ENCODE data around the gene CDH23. TPM values are rescaled to one million over a fixed set of nuclear protein-coding genes. Genes with fewer than 3 reads are reported as not detected.

The CDH23 gene
- total RNA-seq, 1 experiment from 2014 or later: not detected

- peaks cover 21% of the 10 kb centered on the region for H3K27me3 ChIP-seq (ENCODE audit: low read length)
- H3K79me2 ChIP-seq (ENCODE audit: low read length): no peaks in the 10 kb centered on the region
- H3K4me3 ChIP-seq (ENCODE audit: low read length): no peak overlapping the region
- H3K4me1 ChIP-seq (ENCODE audit: insufficient read depth, low read length): no peaks in the 10 kb centered on the region
- no TSS peak for BruUV-seq (replicated peaks)
- H2AFZ ChIP-seq (ENCODE audit: low read length): no peak overlapping the region
- CTCF ChIA-PET: no interaction called here
- DNase-seq (no peak), ATAC-seq (no peak)
- H3K9me3 ChIP-seq (ENCODE audit: low read length): no peaks in the 10 kb centered on the region
- H4K20me1 ChIP-seq (ENCODE audit: low read length): no peaks in the 10 kb centered on the region
- intact Hi-C loops (cut with micrococcal nuclease): no loop called here
- no peak overlapping the region for H3K27ac ChIP-seq (ENCODE audit: low read length)
- TF ChIP-seq EZH2phosphoT487 (IDR thresholded peaks at IDR 0.05; ENCODE audit: borderline replicate concordance, low read length): no peak
- TF ChIP-seq CTCF (conservative IDR thresholded peaks at IDR 0.05; ENCODE audit: low read depth, low read length): no peak
- TF ChIP-seq EZH2 (IDR thresholded peaks at IDR 0.05; ENCODE audit: low read length, unreplicated experiment): no peak
- H3K36me3 ChIP-seq (ENCODE audit: low read depth, low read length): no peaks in the 10 kb centered on the region
- no peak overlapping the region for H3K4me2 ChIP-seq (ENCODE audit: low read length)
- H3K9me2 ChIP-seq (replicated peaks; ENCODE audit: low read length): no peaks in the 10 kb centered on the region
- POLR2A ChIA-PET (ENCODE audit: unreplicated experiment): no interaction called here
- no peak overlapping the region for H3K9ac ChIP-seq (ENCODE audit: low read length)
- H3F3A ChIP-seq (ENCODE audit: low read length, unreplicated experiment): no peaks in the 10 kb centered on the region
Observed at GRCh38 chr10:71392791-71393781, 3.6 kb upstream of the CDH23 start.

- Histone ChIP-seq H3K9me2 (replicated peaks; ENCODE audit: low read length) (no peaks in the 10 kb centered on the region), H3K4me1 (ENCODE audit: insufficient read depth, low read length) (no peaks in the 10 kb centered on the region), H4K20me1 (ENCODE audit: low read length) (no peaks in the 10 kb centered on the region), H3F3A (ENCODE audit: low read length, unreplicated experiment) (no peaks in the 10 kb centered on the region), H3K9me3 (ENCODE audit: low read length) (no peaks in the 10 kb centered on the region), H3K27ac (ENCODE audit: low read length) (no peak overlapping the region), H3K27me3 (ENCODE audit: low read length) (peaks cover 21% of the 10 kb centered on the region), H3K36me3 (ENCODE audit: low read depth, low read length) (no peaks in the 10 kb centered on the region), H3K4me3 (ENCODE audit: low read length) (no peak overlapping the region), H3K79me2 (ENCODE audit: low read length) (no peaks in the 10 kb centered on the region), H3K4me2 (ENCODE audit: low read length) (no peak overlapping the region), H2AFZ (ENCODE audit: low read length) (no peak overlapping the region), H3K9ac (ENCODE audit: low read length) (no peak overlapping the region)
- intact Hi-C loops (cut with micrococcal nuclease): no loop called here
- ATAC-seq (no peak), DNase-seq (no peak)
- ChIA-PET CTCF (no interaction called here), POLR2A (ENCODE audit: unreplicated experiment) (no interaction called here)
- no TSS peak for BruUV-seq (replicated peaks)
- TF ChIP-seq EZH2phosphoT487 (IDR thresholded peaks at IDR 0.05; ENCODE audit: borderline replicate concordance, low read length) (no peak), CTCF (conservative IDR thresholded peaks at IDR 0.05; ENCODE audit: low read depth, low read length) (no peak), EZH2 (IDR thresholded peaks at IDR 0.05; ENCODE audit: low read length, unreplicated experiment) (no peak)
Observed at GRCh38 chr10:71393841-71394475, 2.8 kb upstream of the CDH23 start.
